Progenitor cell of endocrine pancreas (in vitro differentiated cells): ENCODE data around the gene ZNF414. TPM values are rescaled to one million over a fixed set of nuclear protein-coding genes. Genes with fewer than 3 reads are reported as not detected.
"Not testable (repeated sequence)": the region's sequence is repeated elsewhere in the genome, so short reads cannot be mapped to it uniquely, and the experiment has no call there.

Experiments used
- DNase-seq: peaks from one replicate; pipeline ENCODE4 v3.0.0; 2021; ENCODE audit warnings: low spot score; ENCODE audit not compliant: unreplicated experiment
- H3K27ac Mint-ChIP-seq: 2 replicates; pipeline ENCODE4 v1.8.0; 2021; ENCODE audit warnings: mild to moderate bottlenecking, moderate library complexity, mixed read lengths
- H3K27me3 Mint-ChIP-seq: 2 replicates; pipeline ENCODE4 v1.8.0; 2021; ENCODE audit warnings: mixed read lengths
- H3K36me3 Mint-ChIP-seq: 2 replicates; pipeline ENCODE4 v1.8.0; 2022; ENCODE audit warnings: mixed read lengths; ENCODE audit not compliant: insufficient read depth
- H3K4me1 Mint-ChIP-seq: 2 replicates; pipeline ENCODE4 v1.8.0; 2021; ENCODE audit warnings: low read depth, mixed read lengths
- H3K4me3 Mint-ChIP-seq: 2 replicates; pipeline ENCODE4 v1.8.0; 2021; ENCODE audit warnings: low read depth, mild to moderate bottlenecking, moderate library complexity, mixed read lengths
- H3K9me3 Mint-ChIP-seq: 2 replicates; pipeline ENCODE4 v1.8.0; 2021; ENCODE audit warnings: low read depth, mixed read lengths
- CTCF ChIP-seq: fragments of 200-600 bp; sonication (generic); IDR thresholded peaks from one replicate; pipeline ENCODE4 v1.5.0; 2021; ENCODE audit warnings: antibody characterized with exemption, mild to moderate bottlenecking; ENCODE audit not compliant: unreplicated experiment
- total RNA-seq: library from RNA; stranded (reverse); gene quantifications from 2 replicates; pipeline ENCODE4 v1.2.1, GENCODE V29; 2021

Gene ZNF414
- total RNA-seq, 1 donor from 2014 or later: 37.7 TPM

DNA sequence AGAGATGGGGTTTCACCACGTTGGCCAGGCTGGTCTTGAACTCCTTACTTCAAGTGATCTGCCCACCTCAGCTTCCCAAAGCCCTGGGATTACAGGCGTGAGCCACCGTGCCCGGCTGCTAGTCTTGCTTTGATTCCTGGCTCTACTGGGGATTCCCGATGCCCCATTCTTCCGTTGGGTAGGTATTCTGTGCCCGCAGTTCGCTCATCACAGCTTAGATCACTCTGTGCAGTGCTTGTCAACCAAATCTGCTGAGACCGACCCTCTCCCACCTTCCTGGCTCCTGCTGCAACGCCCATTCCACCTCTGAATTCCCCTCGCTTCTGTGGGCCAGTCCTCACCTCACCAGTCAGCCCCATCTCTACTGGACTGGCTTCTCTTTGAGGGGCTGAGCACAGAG, 4.6 kb upstream of the ZNF414 start:
- H3K36me3 Mint-ChIP-seq: peaks cover under 1% of the 10 kb centered on the region
- H3K27ac Mint-ChIP-seq: no peak overlapping the region
- peaks cover 3% of the 10 kb centered on the region for H3K4me1 Mint-ChIP-seq
- no peaks in the 10 kb centered on the region for H3K9me3 Mint-ChIP-seq
- DNase-seq: no peak
- no peak overlapping the region for H3K4me3 Mint-ChIP-seq
- H3K27me3 Mint-ChIP-seq: peaks cover 10% of the 10 kb centered on the region
- no peak for TF ChIP-seq CTCF

GRCh38 chr19:8517551-8518442, 3.8 kb upstream of the ZNF414 start:
- Mint-ChIP-seq H3K4me3 (no peak overlapping the region), H3K27me3 (peaks cover 10% of the 10 kb centered on the region), H3K9me3 (no peaks in the 10 kb centered on the region), H3K4me1 (peaks cover 5% of the 10 kb centered on the region), H3K36me3 (peaks cover 3% of the 10 kb centered on the region), H3K27ac (no peak overlapping the region)
- DNase-seq: no peak
- TF ChIP-seq CTCF: no peak

DNA sequence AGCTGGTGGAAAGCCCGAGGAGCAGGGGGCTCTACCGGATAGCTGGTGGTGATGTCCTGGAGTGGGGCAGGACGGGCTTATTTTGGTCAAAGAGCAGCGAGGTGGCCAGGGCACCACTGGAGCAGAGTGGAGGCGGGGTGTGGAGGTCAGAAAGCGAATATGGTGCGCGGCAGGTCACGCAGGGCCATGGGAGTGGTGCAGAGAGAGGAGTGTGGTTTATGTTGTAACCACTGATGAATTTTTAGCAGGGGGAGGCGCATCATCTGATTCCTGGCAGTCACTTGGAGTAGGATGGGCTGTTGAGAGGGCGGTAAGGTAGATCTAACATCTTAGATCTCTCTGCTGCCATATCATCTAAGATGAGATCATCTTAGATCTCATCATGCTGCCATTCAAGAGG, 1.4 kb upstream of the ZNF414 start:
- Mint-ChIP-seq H3K4me1 (peaks cover 5% of the 10 kb centered on the region), H3K27ac (no peak overlapping the region), H3K27me3 (peaks cover 10% of the 10 kb centered on the region), H3K9me3 (no peaks in the 10 kb centered on the region), H3K4me3 (peak overlapping the region; percentile 50), H3K36me3 (peaks cover 3% of the 10 kb centered on the region)
- no peak for DNase-seq
- TF ChIP-seq CTCF: no peak

DNA sequence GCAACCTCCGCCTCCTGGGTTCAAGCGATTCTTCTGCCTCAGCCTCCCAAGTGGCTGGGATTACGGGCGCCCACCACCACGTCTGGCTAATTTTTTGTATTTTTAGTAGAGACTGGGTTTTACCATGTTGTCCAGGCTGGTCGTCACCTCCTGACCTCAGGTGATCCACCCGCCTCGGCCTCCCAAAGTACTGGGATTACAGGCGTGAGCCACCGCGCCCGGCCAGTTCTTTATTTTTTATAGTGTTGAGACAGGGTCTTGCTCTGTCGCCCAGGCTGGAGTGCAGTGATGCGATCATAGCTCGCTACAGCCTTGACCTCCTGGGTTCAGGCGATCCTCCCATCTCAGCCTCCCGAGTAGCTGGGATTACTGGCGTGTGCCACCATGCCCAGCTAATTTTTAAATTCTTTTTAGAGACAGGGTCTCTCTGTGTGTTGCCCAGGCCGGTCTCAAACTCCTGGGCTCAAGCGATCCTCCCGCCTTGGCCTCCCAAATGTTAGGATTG, 590 bp upstream of the ZNF414 start:
- not testable (repeated sequence) for DNase-seq, H3K36me3 Mint-ChIP-seq, H3K27me3 Mint-ChIP-seq, H3K9me3 Mint-ChIP-seq, H3K4me1 Mint-ChIP-seq
- Mint-ChIP-seq H3K27ac (peak overlapping the region; percentile 98), H3K4me3 (peak overlapping the region; percentile 94)

DNA sequence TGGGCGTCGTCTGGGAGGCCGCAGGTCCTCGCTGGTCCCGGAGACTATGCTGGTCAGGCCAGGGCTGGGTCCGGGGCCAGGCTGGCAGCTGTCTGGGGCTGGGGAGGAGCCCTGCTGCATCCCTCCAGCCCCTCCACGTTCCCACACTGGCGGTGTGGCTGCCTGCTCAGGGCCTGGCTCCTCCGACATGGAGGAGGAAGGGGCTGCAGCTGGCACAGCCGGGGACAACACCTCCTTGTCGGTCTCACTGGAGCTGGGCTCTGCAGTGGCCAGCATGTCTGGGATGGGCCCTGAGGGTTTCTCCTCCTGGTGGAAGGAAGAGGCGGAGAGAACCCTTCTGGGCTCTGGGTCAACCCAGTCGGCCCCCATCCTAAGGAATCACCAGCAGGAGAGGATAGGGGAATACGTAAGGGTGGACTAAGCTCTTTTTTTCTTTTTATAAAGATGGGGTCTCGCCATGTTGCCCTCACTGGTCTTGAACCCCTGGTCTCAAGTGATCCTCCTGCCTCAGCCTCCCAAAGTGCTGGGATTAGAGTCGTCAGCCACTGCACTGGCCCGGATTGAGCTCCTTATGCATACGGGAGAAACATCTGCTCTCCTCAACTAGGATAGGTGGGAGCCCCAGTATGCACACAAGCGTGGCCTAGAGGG, 806 bp downstream of the ZNF414 start:
- Mint-ChIP-seq H3K27me3 (peaks cover 10% of the 10 kb centered on the region), H3K27ac (peak overlapping the region; percentile 97), H3K4me1 (peaks cover 5% of the 10 kb centered on the region), H3K36me3 (peaks cover 3% of the 10 kb centered on the region), H3K4me3 (peak overlapping the region; percentile 94), H3K9me3 (no peaks in the 10 kb centered on the region)
- no peak for TF ChIP-seq CTCF
- no peak for DNase-seq
